ENCODE data around the gene RANBP1. TPM values are rescaled to one million over a fixed set of nuclear protein-coding genes. Genes with fewer than 3 reads are reported as not detected.
A peak's percentile ranks its signal among the peaks of the same experiment; 100 is the strongest.

Gene RANBP1
- total and polyA plus RNA-seq, 2 of the 13 experiments (the other 11 are each of a cell fraction or from before 2014, with no cell fraction given): 181 to 492 TPM

- Histone ChIP-seq H3K9me3 (ENCODE audit: low read length) (no peaks in the 10 kb centered on the region), H3K4me2 (ENCODE audit: low read depth, low read length) (no peak overlapping the region), H4K20me1 (ENCODE audit: insufficient read depth, low read length) (0 out of 2 replicates have a peak, but pooled peaks cover under 1% of the 10 kb centered on the region), H2AFZ (ENCODE audit: low read length) (no peak overlapping the region), H3K9ac (ENCODE audit: insufficient read depth, low read depth, low read length) (no peak overlapping the region), H3K27ac (ENCODE audit: extremely low read length, insufficient read depth, low read length) (no peak overlapping the region), H3K4me3 (replicated peaks in 1 of 3; ENCODE audit: insufficient read depth in 1 of 3, low read depth in 2 of 3, low read length in 3 of 3) (no peak overlapping the region), H3K79me2 (ENCODE audit: insufficient read depth, low read length) (no peaks in the 10 kb centered on the region), H3K27me3 (ENCODE audit: control insufficient read depth in 1 of 2, insufficient read depth in 2 of 2, low read length in 2 of 2) (no peaks in the 10 kb centered on the region), H3K36me3 (replicated peaks in 1 of 2; ENCODE audit: control insufficient read depth in 1 of 2, insufficient read depth in 2 of 2, low read length in 2 of 2) (peaks cover 0 to 1% of the 10 kb centered on the region in 2 experiments; a peak in 1 of 5 replicates), H3K4me1 (ENCODE audit: insufficient read depth, low read length) (0 out of 2 replicates have a peak, but pooled peaks cover 12% of the 10 kb centered on the region)
- no peak for FAIRE-seq
- WGBS (ENCODE audit: low lambda C conversion rate): 97% methylated on average over 11 of the region's 21 CpGs
- TF ChIP-seq PATZ1 (CRISPR knock-in tag; IDR thresholded peaks at IDR 0.05): no peak
- no peak for TF ChIP-seq MXD1 (CRISPR knock-in tag; IDR thresholded peaks at IDR 0.05)
- TF ChIP-seq ZNF274 (CRISPR knock-in tag; IDR thresholded peaks at IDR 0.05): no peak
- no peak for TF ChIP-seq ZNF510 (CRISPR knock-in tag; IDR thresholded peaks at IDR 0.05; ENCODE audit: low read depth)
- ChIA-PET CTCF (ENCODE audit: low intra/inter-chr PET ratio, low total read pairs) (no interaction called here), POLR2A (no interaction called here)
- ATAC-seq: no peak
- no peak for DNase-seq (ENCODE audit: low spot score)
- in situ Hi-C loops (cut with HindIII; ENCODE audit: extremely low pct_ligation_motif_present, low pct_unique_long_range_greater_than_20kb): no loop called here
- intact Hi-C loops (cut with micrococcal nuclease; ENCODE audit: unreplicated experiment): no loop called here
- BruUV-seq (replicated peaks): no TSS peak
Observed at GRCh38 chr22:20145832-20146223, 29.9 kb downstream of the RANBP1 start.

DNA sequence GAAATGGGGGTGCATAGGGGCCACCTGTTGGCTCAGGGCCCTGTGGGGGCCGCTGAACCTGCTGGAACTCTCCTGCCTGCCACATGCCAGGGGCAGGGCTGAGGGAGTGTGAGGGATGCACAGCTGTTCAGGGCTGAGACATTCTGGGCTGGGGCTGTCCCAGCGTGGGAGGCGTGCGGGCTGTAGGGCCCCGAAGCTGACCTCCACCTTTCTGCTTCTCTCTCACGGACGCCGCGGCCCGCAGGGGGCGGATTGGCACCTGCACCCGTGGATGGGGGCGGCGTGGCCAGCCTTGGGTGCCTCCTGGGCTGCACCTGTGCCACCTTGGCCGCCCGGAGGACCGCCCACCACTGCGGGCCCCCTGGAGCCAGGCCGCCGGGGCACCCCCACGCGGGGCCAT is 30.9 kb downstream of the RANBP1 start:
- H3K27ac ChIP-seq (ENCODE audit: extremely low read length, insufficient read depth, low read length): no peak overlapping the region
- H3K9me3 ChIP-seq (ENCODE audit: low read length): no peaks in the 10 kb centered on the region
- POLR2A ChIA-PET: no interaction called here
- no CpG with 5 or more reads among the region's 22 CpGs for WGBS (ENCODE audit: low lambda C conversion rate)
- H2AFZ ChIP-seq (ENCODE audit: low read length): no peak overlapping the region
- H4K20me1 ChIP-seq (ENCODE audit: insufficient read depth, low read length): no peaks in the 10 kb centered on the region
- intact Hi-C loops (cut with micrococcal nuclease; ENCODE audit: unreplicated experiment) (no loop called here), in situ Hi-C loops (cut with HindIII; ENCODE audit: extremely low pct_ligation_motif_present, low pct_unique_long_range_greater_than_20kb) (no loop called here)
- H3K79me2 ChIP-seq (ENCODE audit: insufficient read depth, low read length): no peaks in the 10 kb centered on the region
- TF ChIP-seq AGO2 (optimal IDR thresholded peaks at IDR 0.05; ENCODE audit: low read depth, low read length) (peak; percentile 65), MED13 (CRISPR knock-in tag; IDR thresholded peaks at IDR 0.05) (no peak)
- no peaks in the 10 kb centered on the region for H3K27me3 ChIP-seq (ENCODE audit: control insufficient read depth in 1 of 2, insufficient read depth in 2 of 2, low read length in 2 of 2)
- ATAC-seq: peak; percentile 7; the same call in 2 of the 3 replicates
- H3K36me3 ChIP-seq (replicated peaks in 1 of 2; ENCODE audit: control insufficient read depth in 1 of 2, insufficient read depth in 2 of 2, low read length in 2 of 2): no peaks in the 10 kb centered on the region
- H3K4me2 ChIP-seq (ENCODE audit: low read depth, low read length): 0 out of 2 replicates have a peak overlapping the region, but pooled peaks have one; percentile 7
- BruUV-seq (replicated peaks): no TSS peak
- DNase-seq (ENCODE audit: low spot score): no peak
- no peak overlapping the region for H3K4me3 ChIP-seq (replicated peaks in 1 of 3; ENCODE audit: insufficient read depth in 1 of 3, low read depth in 2 of 3, low read length in 3 of 3)
- no peak for FAIRE-seq
- H3K4me1 ChIP-seq (ENCODE audit: insufficient read depth, low read length): 0 out of 2 replicates have a peak, but pooled peaks cover 12% of the 10 kb centered on the region
- CTCF ChIA-PET (ENCODE audit: low intra/inter-chr PET ratio, low total read pairs): no interaction called here
- H3K9ac ChIP-seq (ENCODE audit: insufficient read depth, low read depth, low read length): no peak overlapping the region
